Measurements from ENCODE around the gene ZNF605. TPM values are rescaled to one million over a fixed set of nuclear protein-coding genes. Genes with fewer than 3 reads are reported as not detected.
"Not testable (repeated sequence)": the region's sequence is repeated elsewhere in the genome, so short reads cannot be mapped to it uniquely, and the experiment has no call there.

Gene ZNF605
- total and polyA plus RNA-seq, 2 of the 8 experiments (the other 6 are each of a cell fraction or from before 2014, with no cell fraction given): 3.6 to 20.3 TPM

- 87% methylated on average over 14 of the region's 14 CpGs; no CpG with 5 or more reads in 1 of the 2 experiments for WGBS, 2 experiments (ENCODE audit: extremely low coverage in 1 of 2, insufficient coverage in 1 of 2, insufficient read length in 1 of 2, insufficient replicate concordance in 2 of 2, low coverage in 1 of 2, low lambda C conversion rate in 2 of 2, missing lambda C conversion rate in 1 of 2)
- H2BK12ac ChIP-seq (ENCODE audit: low read depth, low read length); H3K23me2 ChIP-seq (ENCODE audit: low read depth, low read length); H3K9ac ChIP-seq (replicated peaks in 1 of 4; ENCODE audit: extremely low read depth in 1 of 4, low read depth in 3 of 4, low read length in 3 of 4); H3K79me2 ChIP-seq (ENCODE audit: control insufficient read depth in 1 of 2, insufficient read depth in 2 of 2, low read length in 2 of 2); H3K18ac ChIP-seq (ENCODE audit: extremely low read depth, low read length); FAIRE-seq; H2AK5ac ChIP-seq (ENCODE audit: low read depth, low read length); H2BK15ac ChIP-seq (ENCODE audit: low read length); H3K4me1 ChIP-seq (replicated peaks in 1 of 4; ENCODE audit: control insufficient read depth in 3 of 4, insufficient read depth in 4 of 4, low read length in 3 of 4); H4K20me1 ChIP-seq (replicated peaks in 1 of 2; ENCODE audit: control insufficient read depth in 1 of 2, insufficient read depth in 2 of 2, low read length in 2 of 2); H4K91ac ChIP-seq (replicated peaks; ENCODE audit: insufficient read length, low read length); H3K23ac ChIP-seq (ENCODE audit: insufficient read length); H2AFZ ChIP-seq (ENCODE audit: low read length); H3K14ac ChIP-seq (ENCODE audit: insufficient read length); H3K27ac ChIP-seq (ENCODE audit: low read depth, low read length); H2BK5ac ChIP-seq (ENCODE audit: low read depth, low read length); H4K8ac ChIP-seq (ENCODE audit: extremely low read depth, insufficient read depth, low read length); POLR2A ChIA-PET (ENCODE audit: partially characterized antibody); H3K36me3 ChIP-seq (ENCODE audit: control insufficient read depth in 2 of 4, insufficient read depth in 4 of 4, low read length in 3 of 4); H3K79me1 ChIP-seq (ENCODE audit: low read depth, low read length); DNase-seq (ENCODE audit: low read depth in 1 of 2, low spot score in 2 of 2); H2BK20ac ChIP-seq (ENCODE audit: low read length); H3K27me3 ChIP-seq (replicated peaks in 1 of 4; ENCODE audit: control insufficient read depth in 3 of 4, extremely low read depth in 1 of 4, insufficient read depth in 3 of 4, low read length in 3 of 4); H4K5ac ChIP-seq (ENCODE audit: insufficient read length, low read depth, low read length); H3K4me2 ChIP-seq (ENCODE audit: insufficient read depth in 1 of 2, low read depth in 2 of 2, low read length in 2 of 2); H3K4me3 ChIP-seq (ENCODE audit: extremely low read depth in 1 of 4, insufficient read depth in 2 of 4, low read depth in 3 of 4, low read length in 4 of 4); H2BK120ac ChIP-seq (replicated peaks; ENCODE audit: low read depth, low read length); H3K4ac ChIP-seq (replicated peaks; ENCODE audit: insufficient read length, low read depth, low read length); H3K56ac ChIP-seq (replicated peaks; ENCODE audit: insufficient read length, low read depth, low read length): not testable (repeated sequence)
- H3K9me3 ChIP-seq (ENCODE audit: insufficient read depth in 2 of 2, low read depth in 1 of 2, low read length in 1 of 2): peaks cover 26 to 62% of the 10 kb centered on the region in 2 experiments
- CTCF ChIA-PET (ENCODE audit: partially characterized antibody): interaction anchor here (1.4 kb wide), 1 partner anchor 10 kb away, joined by 7 read pairs; no protein-coding TSS in a partner anchor
Measured at GRCh38 chr12:132961790-132962189, 5.7 kb upstream of the ZNF605 start.
